Mesenchymal stem cell (in vitro differentiated cells and primary cell): Measurements from ENCODE around the gene DAP3.

Source experiments
- DNase-seq: peaks from one replicate; pipeline ENCODE4 v3.0.0-alpha.2; 2013
- H2AFZ ChIP-seq: one replicate; pipeline ENCODE4 v1.6.1; 2013; ENCODE audit warnings: low read depth, mild to moderate bottlenecking, control low read depth, inconsistent platforms, low read length, moderate library complexity
- H2AK5ac ChIP-seq: 2 replicates; pipeline ENCODE4 v1.6.1; 2013; ENCODE audit warnings: low read length, moderate library complexity, mild to moderate bottlenecking, inconsistent platforms; ENCODE audit not compliant: severe bottlenecking
- H2BK120ac ChIP-seq: one replicate; pipeline ENCODE4 v1.6.1; 2013; ENCODE audit warnings: low read depth, mild to moderate bottlenecking, inconsistent platforms, low read length, moderate library complexity
- H2BK12ac ChIP-seq, 2 experiments: one replicate each; pipeline ENCODE4 v1.6.1; 2013; ENCODE audit warnings: inconsistent platforms in 2 of 2, low read length in 2 of 2, mild to moderate bottlenecking in 2 of 2, moderate library complexity in 2 of 2, control low read depth in 1 of 2
- H2BK15ac ChIP-seq: one replicate; pipeline ENCODE4 v1.6.1; 2013; ENCODE audit warnings: mild to moderate bottlenecking, low read depth, inconsistent platforms; ENCODE audit not compliant: poor library complexity, severe bottlenecking
- H2BK5ac ChIP-seq: 2 replicates; pipeline ENCODE4 v1.6.1; 2013; ENCODE audit warnings: low read depth, mild to moderate bottlenecking, low read length, control low read depth, inconsistent platforms; ENCODE audit not compliant: poor library complexity, severe bottlenecking
- H3K14ac ChIP-seq, 2 experiments: one replicate each; pipeline ENCODE4 v1.6.1; 2013; ENCODE audit warnings: inconsistent platforms in 2 of 2, low read length in 2 of 2, control low read depth in 1 of 2, mild to moderate bottlenecking in 1 of 2, moderate library complexity in 1 of 2
- H3K18ac ChIP-seq, 2 experiments: one replicate each; pipeline ENCODE4 v1.6.1; 2013; ENCODE audit warnings: inconsistent platforms in 2 of 2, low read length in 2 of 2, control low read depth in 1 of 2, low read depth in 1 of 2, mild to moderate bottlenecking in 1 of 2
- H3K23ac ChIP-seq, 2 experiments: one replicate each; pipeline ENCODE4 v1.6.1; 2013; ENCODE audit warnings: inconsistent platforms in 2 of 2, low read length in 2 of 2, mild to moderate bottlenecking in 2 of 2, moderate library complexity in 2 of 2, control low read depth in 1 of 2
- H3K27ac ChIP-seq: 2 replicates; pipeline ENCODE4 v1.5.1; 2013; ENCODE audit warnings: mild to moderate bottlenecking, moderate library complexity, low read length, control low read depth, inconsistent platforms; ENCODE audit not compliant: poor library complexity, severe bottlenecking
- H3K27me3 ChIP-seq, 2 experiments: 2 replicates each; pipeline versions ENCODE4 v1.6.1 to v1.7.0; 2013; ENCODE audit warnings: low read length in 2 of 2, mild to moderate bottlenecking in 2 of 2, moderate library complexity in 2 of 2, control low read depth in 1 of 2, inconsistent platforms in 1 of 2; ENCODE audit not compliant: control insufficient read depth in 1 of 2, insufficient read depth in 1 of 2
- H3K36me3 ChIP-seq, 2 experiments: 2 replicates each; pipeline versions ENCODE4 v1.6.1 to v1.7.0; 2013; ENCODE audit warnings: low read length in 2 of 2, control low read depth in 1 of 2, inconsistent platforms in 1 of 2, low read depth in 1 of 2, mild to moderate bottlenecking in 1 of 2; ENCODE audit not compliant: insufficient read depth in 2 of 2, control insufficient read depth in 1 of 2
- H3K4ac ChIP-seq, 2 experiments: one replicate each; pipeline ENCODE4 v1.6.1; 2013; ENCODE audit warnings: inconsistent platforms in 2 of 2, low read length in 2 of 2, mild to moderate bottlenecking in 2 of 2, moderate library complexity in 2 of 2, control low read depth in 1 of 2, low read depth in 1 of 2
- H3K4me1 ChIP-seq: 2 replicates; pipeline ENCODE4 v1.6.1; 2013; ENCODE audit warnings: low read depth, low read length, control low read depth; ENCODE audit not compliant: control insufficient read depth, insufficient read depth
- H3K4me2 ChIP-seq: 2 replicates; pipeline ENCODE4 v1.6.1; 2013; ENCODE audit warnings: low read length, mild to moderate bottlenecking, inconsistent platforms; ENCODE audit not compliant: poor library complexity, severe bottlenecking
- H3K4me3 ChIP-seq, 2 experiments: 2 replicates each; pipeline versions ENCODE4 v1.5.1 to v1.7.0; 2013; ENCODE audit warnings: low read length in 2 of 2, mild to moderate bottlenecking in 2 of 2, control low read depth in 1 of 2, low read depth in 1 of 2; ENCODE audit not compliant: insufficient read depth in 1 of 2
- H3K79me1 ChIP-seq: replicated peaks from 2 replicates; pipeline ENCODE4 v1.6.1; 2013; ENCODE audit warnings: mild to moderate bottlenecking, control low read depth, low read length, inconsistent platforms; ENCODE audit not compliant: poor library complexity, severe bottlenecking
- H3K9ac ChIP-seq: 2 replicates; pipeline ENCODE4 v1.7.0; 2013; ENCODE audit warnings: mild to moderate bottlenecking, low read length, moderate library complexity
- H3K9me3 ChIP-seq: 2 replicates; pipeline ENCODE4 v1.7.0; 2013; ENCODE audit warnings: mild to moderate bottlenecking, low read length; ENCODE audit not compliant: control insufficient read depth
- H4K8ac ChIP-seq: one replicate; pipeline ENCODE4 v1.6.1; 2013; ENCODE audit warnings: inconsistent platforms, mild to moderate bottlenecking, low read length, moderate library complexity
- H4K91ac ChIP-seq: one replicate; pipeline ENCODE4 v1.6.1; 2013; ENCODE audit warnings: mild to moderate bottlenecking, low read length, inconsistent platforms
- WGBS: methylation state at CpG from one replicate; pipeline ENCODE4 v1.1.7; 2013; ENCODE audit warnings: mixed read lengths; 5-methylcytosine and 5-hydroxymethylcytosine counted together

Gene DAP3

GRCh38 chr1:155769257-155769656 lies 80.4 kb downstream of the DAP3 start:
- Histone ChIP-seq H3K4ac (no peak overlapping the region), H2BK120ac (no peak overlapping the region), H3K14ac (no peak overlapping the region), H2AFZ (no peak overlapping the region), H2BK15ac (no peak overlapping the region), H3K4me3 (no peak overlapping the region), H4K8ac (no peak overlapping the region), H2AK5ac (no peak overlapping the region), H3K27me3 (no peaks in the 10 kb centered on the region), H3K79me1 (peaks cover 5% of the 10 kb centered on the region), H2BK12ac (no peak overlapping the region), H3K18ac (no peak overlapping the region), H3K4me2 (no peak overlapping the region), H3K23ac (no peak overlapping the region), H3K4me1 (no peaks in the 10 kb centered on the region), H2BK5ac (no peak overlapping the region), H3K36me3 (peaks cover 54 to 91% of the 10 kb centered on the region in 2 experiments), H3K9me3 (no peaks in the 10 kb centered on the region), H4K91ac (no peak overlapping the region), H3K27ac (no peak overlapping the region), H3K9ac (no peak overlapping the region)
- 100% methylated on average over 1 of the region's 5 CpGs for WGBS
- no peak for DNase-seq

GRCh38 chr1:155773221-155773620 lies 84.3 kb downstream of the DAP3 start:
- Histone ChIP-seq H3K27ac (no peak overlapping the region), H3K4me1 (no peaks in the 10 kb centered on the region), H3K9ac (no peak overlapping the region), H3K23ac (no peak overlapping the region), H2AK5ac (no peak overlapping the region), H3K27me3 (no peaks in the 10 kb centered on the region), H2AFZ (no peak overlapping the region), H2BK120ac (no peak overlapping the region), H3K9me3 (no peaks in the 10 kb centered on the region), H3K4me2 (no peak overlapping the region), H3K4ac (no peak overlapping the region), H3K14ac (no peak overlapping the region), H3K36me3 (peaks cover 41 to 94% of the 10 kb centered on the region in 2 experiments), H2BK12ac (no peak overlapping the region), H2BK5ac (no peak overlapping the region), H2BK15ac (no peak overlapping the region), H3K79me1 (peaks cover 3% of the 10 kb centered on the region), H3K18ac (no peak overlapping the region), H4K8ac (no peak overlapping the region), H4K91ac (no peak overlapping the region), H3K4me3 (no peak overlapping the region)
- DNase-seq, result no peak
- 100% methylated on average over 2 of the region's 2 CpGs for WGBS

GRCh38 chr1:155776414-155776813 lies 87.5 kb downstream of the DAP3 start:
- WGBS, result 88% methylated on average over 3 of the region's 4 CpGs
- H3K9ac ChIP-seq, result no peak overlapping the region
- H3K9me3 ChIP-seq, result no peaks in the 10 kb centered on the region
- H2BK120ac ChIP-seq, result no peak overlapping the region
- H4K8ac ChIP-seq, result no peak overlapping the region
- no peak overlapping the region for H2BK12ac ChIP-seq
- no peak overlapping the region for H3K23ac ChIP-seq
- no peak overlapping the region for H4K91ac ChIP-seq
- no peak for DNase-seq
- H2AFZ ChIP-seq, result no peak overlapping the region
- no peak overlapping the region for H2AK5ac ChIP-seq
- no peaks in the 10 kb centered on the region for H3K27me3 ChIP-seq
- H3K4me1 ChIP-seq, result no peaks in the 10 kb centered on the region
- no peak overlapping the region for H3K4me2 ChIP-seq
- no peak overlapping the region for H2BK5ac ChIP-seq
- H3K14ac ChIP-seq, result no peak overlapping the region
- H2BK15ac ChIP-seq, result no peak overlapping the region
- no peak overlapping the region for H3K4ac ChIP-seq
- H3K79me1 ChIP-seq, result peaks cover 4% of the 10 kb centered on the region
- no peak overlapping the region for H3K18ac ChIP-seq
- no peak overlapping the region for H3K27ac ChIP-seq
- no peak overlapping the region for H3K4me3 ChIP-seq
- H3K36me3 ChIP-seq, result peaks cover 26 to 67% of the 10 kb centered on the region in 2 experiments

- Histone ChIP-seq H3K36me3 (peaks cover 17 to 63% of the 10 kb centered on the region in 2 experiments), H3K79me1 (peaks cover 4% of the 10 kb centered on the region), H2AK5ac (no peak overlapping the region), H3K9ac (no peak overlapping the region), H3K27me3 (no peaks in the 10 kb centered on the region), H3K27ac (no peak overlapping the region), H3K23ac (no peak overlapping the region), H4K8ac (no peak overlapping the region), H2BK15ac (no peak overlapping the region), H2BK12ac (no peak overlapping the region), H3K4ac (no peak overlapping the region), H2BK5ac (no peak overlapping the region), H4K91ac (no peak overlapping the region), H2BK120ac (no peak overlapping the region), H3K18ac (no peak overlapping the region), H3K4me2 (no peak overlapping the region), H3K14ac (no peak overlapping the region), H3K4me1 (no peaks in the 10 kb centered on the region), H3K9me3 (no peaks in the 10 kb centered on the region), H3K4me3 (no peak overlapping the region), H2AFZ (no peak overlapping the region)
- 94% methylated on average over 3 of the region's 3 CpGs for WGBS
- DNase-seq, result no peak
These were observed 88.7 kb downstream of the DAP3 start for GRCh38 chr1:155777582-155777981.
